Measurements from ENCODE around the gene DLL4.
"Not testable (repeated sequence)": the region's sequence is repeated elsewhere in the genome, so short reads cannot be mapped to it uniquely, and the experiment has no call there.

The DLL4 gene

DNA sequence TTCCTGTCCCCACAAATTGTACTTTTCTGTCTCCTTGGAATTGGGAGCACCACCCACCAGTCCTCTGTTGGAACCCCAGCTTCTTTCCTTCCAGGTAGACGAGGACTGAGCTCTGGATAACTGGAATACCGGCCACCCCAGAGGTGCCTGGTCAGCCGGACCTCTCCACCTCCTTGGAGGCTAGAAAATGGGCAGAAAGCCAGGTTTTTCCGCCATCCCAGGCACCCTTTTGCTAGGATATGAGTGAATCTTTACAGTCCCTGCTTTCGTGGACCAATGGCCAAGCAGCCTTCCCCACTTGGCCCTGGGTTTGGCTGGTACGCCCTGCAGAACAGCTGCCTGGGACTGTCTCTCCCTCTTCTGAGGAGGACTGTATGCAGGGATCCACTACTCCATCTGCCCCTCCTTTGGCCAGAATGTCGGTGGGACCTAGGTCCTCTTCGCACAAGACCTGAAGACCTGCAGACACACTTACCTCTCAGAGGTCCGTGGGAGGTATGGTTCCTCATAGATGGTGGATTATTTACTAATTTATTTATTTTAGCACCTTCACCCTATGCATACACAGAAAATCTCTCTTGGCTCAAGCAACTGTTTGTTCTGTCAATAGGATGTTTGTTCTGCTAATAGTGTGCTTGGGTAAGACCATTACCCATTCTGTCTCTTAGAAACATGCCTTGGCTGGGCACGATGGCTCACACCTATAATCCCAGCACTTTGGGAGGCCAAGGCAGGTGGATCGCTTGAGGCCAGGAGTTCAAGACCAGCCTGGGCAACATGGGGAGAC is 15.6 kb downstream of the DLL4 start:
- peaks cover 14% of the 10 kb centered on the region for H3K4me1 ChIP-seq (ENCODE audit: insufficient read depth, low read length)

DNA sequence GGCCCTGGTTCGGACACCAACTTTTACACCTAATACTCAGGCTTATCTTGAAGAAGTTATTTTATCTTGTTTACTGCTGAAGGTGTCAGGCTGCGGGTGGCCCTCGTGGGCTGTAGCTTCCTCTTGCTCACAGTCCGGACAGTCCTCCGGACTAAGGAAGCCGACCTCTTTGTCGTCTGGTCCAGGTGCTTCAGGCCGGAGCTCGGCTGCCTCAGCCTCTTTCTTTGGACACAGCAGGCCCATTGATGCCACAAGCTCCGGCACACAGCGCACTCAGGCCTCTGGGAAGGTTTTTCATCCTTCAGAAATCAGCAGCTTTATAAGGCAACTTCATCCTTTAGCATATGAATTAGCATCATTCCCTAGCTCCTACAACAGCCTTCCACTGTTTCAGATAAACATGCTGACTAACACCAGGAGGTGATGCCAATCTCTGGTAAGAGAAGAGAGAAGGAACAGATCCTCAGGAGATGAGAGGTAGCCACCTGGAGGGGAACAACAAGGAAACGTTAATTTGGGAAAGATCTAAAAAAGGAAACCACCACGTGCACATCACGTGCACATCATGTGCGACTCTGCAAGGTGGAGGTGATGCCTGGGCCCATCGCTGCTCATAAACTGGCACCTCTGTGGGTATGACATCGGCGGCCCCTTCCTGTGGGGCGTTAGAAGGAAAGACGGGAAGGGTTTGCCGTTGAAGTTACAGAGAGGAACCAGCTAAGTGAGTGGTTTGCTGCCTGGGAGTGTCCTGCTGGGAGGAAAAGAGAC is 19.8 kb downstream of the DLL4 start:
- H3K27me3 ChIP-seq (ENCODE audit: insufficient read depth, low read length): peaks cover 22% of the 10 kb centered on the region
- no peak overlapping the region for H2AFZ ChIP-seq (ENCODE audit: low read depth, low read length)
- no peaks in the 10 kb centered on the region for H3K36me3 ChIP-seq (ENCODE audit: insufficient read depth, low read length)
- H3K4me1 ChIP-seq (ENCODE audit: insufficient read depth, low read length): no peaks in the 10 kb centered on the region
- no peak overlapping the region for H3K4me3 ChIP-seq (ENCODE audit: low read length)
- H3K9me3 ChIP-seq (ENCODE audit: low read length): no peaks in the 10 kb centered on the region

More for the DNA sequence above, 15.6 kb downstream of the DLL4 start:
- Histone ChIP-seq H3K9me3 (ENCODE audit: low read length) (no peaks in the 10 kb centered on the region), H3K4me3 (ENCODE audit: low read length) (no peak overlapping the region), H3K27me3 (ENCODE audit: insufficient read depth, low read length) (peaks cover 21% of the 10 kb centered on the region), H3K36me3 (ENCODE audit: insufficient read depth, low read length) (no peaks in the 10 kb centered on the region), H2AFZ (ENCODE audit: low read depth, low read length) (no peak overlapping the region)

DNA sequence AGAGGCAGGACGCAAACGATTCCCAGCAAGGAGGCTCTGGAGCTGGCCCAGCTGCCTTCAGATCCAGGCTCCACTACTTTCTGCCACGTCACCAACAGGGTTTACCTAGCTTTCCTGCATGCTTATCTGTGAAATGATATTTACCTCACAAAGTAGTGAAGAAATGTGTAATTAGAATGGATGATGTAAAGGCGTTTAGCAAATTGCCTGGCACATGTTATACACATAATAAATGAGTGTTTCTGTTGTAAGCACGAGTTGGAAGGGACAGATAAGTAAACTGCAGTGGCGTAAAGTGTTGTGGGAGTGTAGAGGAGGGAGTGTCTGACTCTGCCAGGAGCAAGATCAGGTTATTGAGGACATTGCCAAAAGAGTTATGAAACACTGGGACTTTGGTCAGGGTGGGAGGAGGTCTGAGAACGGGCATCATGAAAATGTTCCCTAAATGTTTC is 20.6 kb downstream of the DLL4 start:
- Histone ChIP-seq H3K27me3 (ENCODE audit: insufficient read depth, low read length) (peaks cover 22% of the 10 kb centered on the region), H2AFZ (ENCODE audit: low read depth, low read length) (no peak overlapping the region), H3K36me3 (ENCODE audit: insufficient read depth, low read length) (no peaks in the 10 kb centered on the region), H3K9me3 (ENCODE audit: low read length) (no peaks in the 10 kb centered on the region), H3K4me1 (ENCODE audit: insufficient read depth, low read length) (no peaks in the 10 kb centered on the region), H3K4me3 (ENCODE audit: low read length) (no peak overlapping the region)

- no peaks in the 10 kb centered on the region for H3K9me3 ChIP-seq (ENCODE audit: low read length)
- H3K27me3 ChIP-seq (ENCODE audit: insufficient read depth, low read length): peaks cover 22% of the 10 kb centered on the region
- no peak overlapping the region for H3K4me3 ChIP-seq (ENCODE audit: low read length)
- no peaks in the 10 kb centered on the region for H3K4me1 ChIP-seq (ENCODE audit: insufficient read depth, low read length)
- no peak overlapping the region for H2AFZ ChIP-seq (ENCODE audit: low read depth, low read length)
- no peaks in the 10 kb centered on the region for H3K36me3 ChIP-seq (ENCODE audit: insufficient read depth, low read length)
Observed at GRCh38 chr15:40951764-40952163, 22.6 kb downstream of the DLL4 start.

GRCh38 chr15:40952301-40952900 is 23.3 kb downstream of the DLL4 start:
- Histone ChIP-seq H3K4me1 (ENCODE audit: insufficient read depth, low read length) (no peaks in the 10 kb centered on the region), H3K9me3 (ENCODE audit: low read length) (no peaks in the 10 kb centered on the region), H2AFZ (ENCODE audit: low read depth, low read length) (peak overlapping the region; percentile 86), H3K4me3 (ENCODE audit: low read length) (peak overlapping the region; percentile 58), H3K36me3 (ENCODE audit: insufficient read depth, low read length) (no peaks in the 10 kb centered on the region), H3K27me3 (ENCODE audit: insufficient read depth, low read length) (peaks cover 22% of the 10 kb centered on the region)

DNA sequence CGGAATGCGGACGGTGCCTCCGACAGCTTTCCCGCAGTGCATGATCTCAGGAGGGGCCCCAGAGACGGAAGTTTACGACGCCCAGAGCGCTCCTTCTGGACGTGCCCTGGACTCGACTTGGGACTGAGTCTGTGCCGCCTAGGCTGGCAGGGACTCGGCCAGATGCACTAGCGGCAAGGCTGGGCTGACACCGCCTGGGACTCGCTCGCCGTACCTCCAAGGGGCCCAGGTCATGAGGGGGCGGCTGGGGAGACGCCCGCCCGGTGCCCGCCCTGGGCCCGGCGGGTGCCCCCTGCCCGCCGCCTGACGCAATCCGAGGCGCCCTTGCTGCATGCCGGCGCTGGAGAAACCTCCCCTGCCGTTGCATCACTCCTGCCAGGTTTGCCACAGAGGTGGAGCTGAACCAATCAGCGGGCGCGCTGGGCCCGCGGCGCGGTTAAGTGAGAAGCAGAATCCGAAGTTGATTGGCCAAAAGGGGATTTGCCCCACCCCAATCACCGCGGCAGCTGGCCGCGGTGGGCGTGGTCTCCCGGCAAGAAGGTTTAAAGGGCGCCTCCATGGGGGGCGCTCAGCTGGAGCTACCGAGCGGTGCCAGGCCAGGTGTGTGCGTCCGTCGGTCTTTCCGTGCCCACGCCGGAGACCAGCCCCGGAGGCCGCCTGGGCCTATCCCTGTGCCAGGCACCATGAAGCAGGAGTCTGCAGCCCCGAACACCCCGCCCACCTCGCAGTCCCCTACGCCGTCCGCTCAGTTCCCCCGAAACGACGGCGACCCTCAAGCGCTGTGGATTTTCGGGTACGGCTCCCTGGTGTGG is 24.0 kb downstream of the DLL4 start, which contains the start of gene CHAC1:
CHAC1 (plus strand) TSS at position 571 of the 812 bp plus-strand sequence; CDS start at position 684, 113 bp downstream.
- H3K27me3 ChIP-seq (ENCODE audit: insufficient read depth, low read length): peaks cover 19% of the 10 kb centered on the region
- H3K36me3 ChIP-seq (ENCODE audit: insufficient read depth, low read length): no peaks in the 10 kb centered on the region
- H3K4me3 ChIP-seq (ENCODE audit: low read length): peak within 1 kb of the TSS; percentile 58
- peak within 1 kb of the TSS; percentile 86 for H2AFZ ChIP-seq (ENCODE audit: low read depth, low read length)
- no peaks in the 10 kb centered on the region for H3K4me1 ChIP-seq (ENCODE audit: insufficient read depth, low read length)
- no peaks in the 10 kb centered on the region for H3K9me3 ChIP-seq (ENCODE audit: low read length)

DNA sequence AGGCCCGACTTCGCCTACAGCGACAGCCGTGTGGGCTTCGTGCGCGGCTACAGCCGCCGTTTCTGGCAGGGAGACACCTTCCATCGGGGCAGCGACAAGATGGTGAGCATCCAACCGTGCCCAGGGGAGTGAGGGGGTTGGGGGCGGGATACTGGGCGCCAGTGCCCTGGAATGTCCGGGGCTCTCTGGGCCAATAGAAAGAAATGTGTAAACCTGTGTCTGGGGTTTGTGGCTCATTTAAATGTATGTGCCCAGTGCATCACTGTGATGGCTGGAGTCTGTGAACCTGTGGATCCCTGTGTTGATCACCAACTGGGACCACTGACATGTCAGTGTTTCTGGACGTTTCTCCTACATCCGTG is 24.6 kb downstream of the DLL4 start:
- no peaks in the 10 kb centered on the region for H3K4me1 ChIP-seq (ENCODE audit: insufficient read depth, low read length)
- H3K36me3 ChIP-seq (ENCODE audit: insufficient read depth, low read length): no peaks in the 10 kb centered on the region
- peak overlapping the region; percentile 86 for H2AFZ ChIP-seq (ENCODE audit: low read depth, low read length)
- H3K27me3 ChIP-seq (ENCODE audit: insufficient read depth, low read length): peaks cover 13% of the 10 kb centered on the region
- H3K9me3 ChIP-seq (ENCODE audit: low read length): no peaks in the 10 kb centered on the region
- peak overlapping the region; percentile 58 for H3K4me3 ChIP-seq (ENCODE audit: low read length)

GRCh38 chr15:40954158-40954848 is 25.2 kb downstream of the DLL4 start:
- not testable (repeated sequence) for H3K27me3 ChIP-seq (ENCODE audit: insufficient read depth, low read length); H3K4me1 ChIP-seq (ENCODE audit: insufficient read depth, low read length); H3K36me3 ChIP-seq (ENCODE audit: insufficient read depth, low read length); H3K9me3 ChIP-seq (ENCODE audit: low read length)
- Histone ChIP-seq H2AFZ (ENCODE audit: low read depth, low read length) (peak overlapping the region; percentile 86), H3K4me3 (ENCODE audit: low read length) (peak overlapping the region; percentile 58)

DNA sequence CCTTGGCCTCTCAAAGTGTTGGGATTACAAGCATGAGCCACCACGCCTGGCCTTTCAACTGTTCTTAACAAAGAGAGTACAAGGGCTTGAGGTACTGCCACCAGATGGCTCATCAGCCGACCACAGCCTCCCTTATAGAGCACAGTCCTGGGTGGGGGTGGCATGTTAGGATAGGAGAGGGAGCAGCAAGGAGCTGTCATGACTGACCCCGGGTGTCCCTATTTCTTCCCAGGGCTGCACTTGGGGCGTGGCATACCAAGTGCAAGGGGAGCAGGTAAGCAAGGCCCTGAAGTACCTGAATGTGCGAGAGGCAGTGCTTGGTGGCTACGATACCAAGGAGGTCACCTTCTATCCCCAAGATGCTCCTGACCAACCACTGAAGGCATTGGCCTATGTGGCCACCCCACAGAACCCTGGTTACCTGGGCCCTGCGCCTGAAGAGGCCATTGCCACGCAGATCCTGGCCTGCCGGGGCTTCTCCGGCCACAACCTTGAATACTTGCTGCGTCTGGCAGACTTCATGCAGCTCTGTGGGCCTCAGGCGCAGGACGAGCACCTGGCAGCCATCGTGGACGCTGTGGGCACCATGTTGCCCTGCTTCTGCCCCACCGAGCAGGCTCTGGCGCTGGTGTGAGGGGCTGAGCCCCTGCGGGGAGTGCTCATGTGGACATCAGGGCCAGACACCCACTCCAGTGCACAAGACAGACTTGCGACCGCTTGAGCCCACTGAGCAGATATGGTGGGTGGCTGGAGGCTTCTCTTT is 26.2 kb downstream of the DLL4 start:
- peaks cover 3% of the 10 kb centered on the region for H3K27me3 ChIP-seq (ENCODE audit: insufficient read depth, low read length)
- H3K9me3 ChIP-seq (ENCODE audit: low read length): no peaks in the 10 kb centered on the region
- peaks cover 4% of the 10 kb centered on the region for H3K4me1 ChIP-seq (ENCODE audit: insufficient read depth, low read length)
- no peak overlapping the region for H2AFZ ChIP-seq (ENCODE audit: low read depth, low read length)
- H3K4me3 ChIP-seq (ENCODE audit: low read length): no peak overlapping the region
- H3K36me3 ChIP-seq (ENCODE audit: insufficient read depth, low read length): no peaks in the 10 kb centered on the region

DNA sequence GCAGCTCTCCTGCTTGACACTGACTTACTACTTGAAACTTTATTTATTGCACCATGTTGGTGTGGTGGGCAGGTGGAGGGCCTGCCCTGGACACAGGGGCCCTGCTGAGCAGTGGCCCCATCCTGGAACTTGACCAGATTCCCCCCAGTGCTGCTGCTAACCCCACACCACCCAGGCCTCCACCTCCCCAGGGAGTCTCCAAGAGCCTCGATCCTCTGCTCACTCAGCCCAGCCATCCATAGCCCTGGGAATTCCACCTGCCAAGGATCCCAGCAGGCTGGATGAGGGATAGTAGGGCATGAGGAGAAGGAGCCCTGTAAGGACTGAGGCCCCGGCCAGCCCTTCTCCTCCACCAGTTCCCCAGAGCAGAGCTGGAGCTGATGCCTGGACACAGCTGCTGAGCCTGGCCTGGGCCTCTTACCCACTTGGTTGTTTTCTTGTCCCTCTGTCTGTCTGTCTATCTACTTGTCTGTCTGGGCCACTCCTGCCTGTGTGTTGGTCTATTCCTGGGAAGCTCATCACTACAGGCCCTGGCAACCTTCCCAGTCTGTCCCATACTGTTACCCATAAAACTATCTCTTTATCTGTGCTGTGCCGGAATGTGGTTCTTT is 26.9 kb downstream of the DLL4 start:
- H3K4me3 ChIP-seq (ENCODE audit: low read length): no peak overlapping the region
- peaks cover 4% of the 10 kb centered on the region for H3K4me1 ChIP-seq (ENCODE audit: insufficient read depth, low read length)
- H3K9me3 ChIP-seq (ENCODE audit: low read length): no peaks in the 10 kb centered on the region
- H3K36me3 ChIP-seq (ENCODE audit: insufficient read depth, low read length): no peaks in the 10 kb centered on the region
- H2AFZ ChIP-seq (ENCODE audit: low read depth, low read length): no peak overlapping the region
- H3K27me3 ChIP-seq (ENCODE audit: insufficient read depth, low read length): peaks cover 3% of the 10 kb centered on the region

GRCh38 chr15:40956541-40956982 is 27.4 kb downstream of the DLL4 start:
- H3K9me3 ChIP-seq (ENCODE audit: low read length): no peaks in the 10 kb centered on the region
- peaks cover 3% of the 10 kb centered on the region for H3K27me3 ChIP-seq (ENCODE audit: insufficient read depth, low read length)
- H3K4me1 ChIP-seq (ENCODE audit: insufficient read depth, low read length): peaks cover 4% of the 10 kb centered on the region
- H3K4me3 ChIP-seq (ENCODE audit: low read length): no peak overlapping the region
- no peaks in the 10 kb centered on the region for H3K36me3 ChIP-seq (ENCODE audit: insufficient read depth, low read length)
- no peak overlapping the region for H2AFZ ChIP-seq (ENCODE audit: low read depth, low read length)
